GM06990 (cell line): ENCODE measurements around the gene MEF2D.

Experiments
- DNase-seq: peaks from one replicate; pipeline ENCODE4 v3.0.0-alpha.2; 2011; ENCODE audit not compliant: insufficient read length; ENCODE audit errors: extremely low read depth
- H3K27me3 ChIP-seq: replicated peaks from 2 replicates; pipeline ENCODE4 v1.6.0; 2011; ENCODE audit warnings: low read length; ENCODE audit not compliant: control insufficient read depth, insufficient read depth
- H3K36me3 ChIP-seq: 2 replicates; pipeline ENCODE4 v1.5.1; 2011; ENCODE audit warnings: low read length; ENCODE audit not compliant: control insufficient read depth, insufficient read depth
- H3K4me3 ChIP-seq: replicated peaks from 2 replicates; pipeline ENCODE4 v1.5.1; 2011; ENCODE audit warnings: low read depth, mild to moderate bottlenecking, control low read depth, low read length
- TF ChIP-seq, protein P1 (sequence below): IDR thresholded peaks from 2 replicates; pipeline ENCODE4 v1.5.1; 2011; ENCODE audit warnings: low read length, control low read depth, mild to moderate bottlenecking, inconsistent platforms; ENCODE audit not compliant: insufficient read depth, poor library complexity, severe bottlenecking

Gene MEF2D

DNA sequence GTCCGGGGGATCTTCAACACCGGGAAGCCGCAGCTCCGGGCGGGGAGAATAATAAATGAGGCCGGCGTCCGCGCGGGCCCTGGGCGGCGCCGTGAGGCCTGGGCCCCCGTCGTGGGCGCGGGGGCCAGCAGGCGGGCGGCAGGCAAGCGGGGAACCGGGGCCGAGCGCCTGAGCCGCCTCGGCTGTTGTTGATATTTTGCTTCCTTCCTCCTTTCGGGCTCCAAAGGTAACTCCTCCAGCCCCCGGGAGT is at the start of gene MEF2D:
Gene MEF2D (minus strand): TSS at position 233 of the 250 bp plus-strand sequence. CDS start 17,483 bp downstream, outside the sequence.
- Histone ChIP-seq H3K36me3 (no peaks in the 10 kb centered on the region; the same call in 1 of the 2 replicates), H3K27me3 (no peaks in the 10 kb centered on the region), H3K4me3 (peak within 1 kb of the TSS; percentile 97)
- no peak for DNase-seq
- TF ChIP-seq, protein P1, sequence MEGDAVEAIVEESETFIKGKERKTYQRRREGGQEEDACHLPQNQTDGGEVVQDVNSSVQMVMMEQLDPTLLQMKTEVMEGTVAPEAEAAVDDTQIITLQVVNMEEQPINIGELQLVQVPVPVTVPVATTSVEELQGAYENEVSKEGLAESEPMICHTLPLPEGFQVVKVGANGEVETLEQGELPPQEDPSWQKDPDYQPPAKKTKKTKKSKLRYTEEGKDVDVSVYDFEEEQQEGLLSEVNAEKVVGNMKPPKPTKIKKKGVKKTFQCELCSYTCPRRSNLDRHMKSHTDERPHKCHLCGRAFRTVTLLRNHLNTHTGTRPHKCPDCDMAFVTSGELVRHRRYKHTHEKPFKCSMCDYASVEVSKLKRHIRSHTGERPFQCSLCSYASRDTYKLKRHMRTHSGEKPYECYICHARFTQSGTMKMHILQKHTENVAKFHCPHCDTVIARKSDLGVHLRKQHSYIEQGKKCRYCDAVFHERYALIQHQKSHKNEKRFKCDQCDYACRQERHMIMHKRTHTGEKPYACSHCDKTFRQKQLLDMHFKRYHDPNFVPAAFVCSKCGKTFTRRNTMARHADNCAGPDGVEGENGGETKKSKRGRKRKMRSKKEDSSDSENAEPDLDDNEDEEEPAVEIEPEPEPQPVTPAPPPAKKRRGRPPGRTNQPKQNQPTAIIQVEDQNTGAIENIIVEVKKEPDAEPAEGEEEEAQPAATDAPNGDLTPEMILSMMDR = no peak

DNA sequence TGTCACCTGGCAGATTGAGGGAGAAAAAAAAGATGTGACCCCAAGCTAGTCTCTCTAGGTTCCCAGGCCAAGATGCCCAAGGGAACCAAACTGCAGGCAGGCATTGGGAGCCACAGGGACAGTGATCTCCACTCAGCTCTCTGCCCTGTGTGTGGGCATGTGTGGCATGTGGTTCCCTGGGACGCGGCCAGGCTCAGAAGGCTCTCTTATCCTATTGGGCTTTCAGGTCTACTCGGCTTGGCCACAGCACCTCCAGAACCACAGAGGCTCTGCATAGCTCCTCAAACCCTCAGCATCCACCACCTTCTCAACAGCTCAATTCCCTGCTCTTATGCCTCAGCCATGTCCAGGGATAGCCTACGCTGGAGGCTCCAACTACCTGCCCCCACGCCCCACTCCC is 49.8 kb upstream of the MEF2D start:
- TF ChIP-seq, protein P1 = no peak
- no peaks in the 10 kb centered on the region for H3K27me3 ChIP-seq
- H3K4me3 ChIP-seq = no peak overlapping the region
- DNase-seq = no peak
- H3K36me3 ChIP-seq = peaks cover 4% of the 10 kb centered on the region; the same call in 1 of the 2 replicates

DNA sequence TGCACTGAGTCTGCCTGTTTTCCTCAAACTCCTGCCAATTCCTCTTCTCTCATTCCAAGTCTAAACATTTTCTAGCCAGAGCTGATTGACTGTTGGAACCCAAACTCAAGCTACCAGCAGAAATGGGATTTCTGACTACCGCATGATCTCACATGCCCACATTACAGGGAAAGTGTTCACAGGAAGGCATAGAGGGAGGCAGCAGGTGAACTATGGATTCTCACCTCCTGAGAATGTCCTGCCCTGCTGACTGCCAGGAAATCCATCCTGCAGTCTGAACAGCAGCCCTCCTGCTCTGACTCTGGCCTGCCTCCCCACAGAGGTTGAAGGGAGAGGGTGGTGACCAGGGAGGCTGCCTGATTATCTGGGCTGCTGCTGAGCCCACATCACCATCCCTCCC is 49.3 kb upstream of the MEF2D start:
- DNase-seq = no peak
- Histone ChIP-seq H3K27me3 (no peaks in the 10 kb centered on the region), H3K4me3 (no peak overlapping the region), H3K36me3 (peaks cover 4% of the 10 kb centered on the region; the same call in 1 of the 2 replicates)
- TF ChIP-seq, protein P1 = no peak

DNA sequence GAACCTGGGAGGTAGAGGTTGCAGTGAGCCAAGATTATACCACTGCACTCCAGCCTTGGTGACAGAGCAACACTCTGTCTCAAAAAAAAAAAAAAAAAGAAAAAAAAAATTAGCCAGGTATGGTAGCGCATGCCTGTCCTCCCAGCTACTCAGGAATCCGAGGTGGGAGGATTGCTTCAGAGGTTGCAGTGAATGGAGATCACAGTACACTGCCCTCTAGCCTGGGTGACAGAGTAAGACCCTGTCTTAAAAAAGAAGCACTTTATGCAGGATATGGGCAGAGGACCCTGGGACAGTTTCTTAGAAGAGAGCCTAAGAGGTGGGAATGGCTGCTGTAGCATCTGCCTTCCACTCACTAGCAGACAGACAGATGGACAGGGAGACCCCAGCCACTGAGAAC is 48.8 kb upstream of the MEF2D start:
- Histone ChIP-seq H3K36me3 (peaks cover 4% of the 10 kb centered on the region; the same call in 1 of the 2 replicates), H3K4me3 (no peak overlapping the region), H3K27me3 (no peaks in the 10 kb centered on the region)
- TF ChIP-seq, protein P1 = no peak
- DNase-seq = no peak

DNA sequence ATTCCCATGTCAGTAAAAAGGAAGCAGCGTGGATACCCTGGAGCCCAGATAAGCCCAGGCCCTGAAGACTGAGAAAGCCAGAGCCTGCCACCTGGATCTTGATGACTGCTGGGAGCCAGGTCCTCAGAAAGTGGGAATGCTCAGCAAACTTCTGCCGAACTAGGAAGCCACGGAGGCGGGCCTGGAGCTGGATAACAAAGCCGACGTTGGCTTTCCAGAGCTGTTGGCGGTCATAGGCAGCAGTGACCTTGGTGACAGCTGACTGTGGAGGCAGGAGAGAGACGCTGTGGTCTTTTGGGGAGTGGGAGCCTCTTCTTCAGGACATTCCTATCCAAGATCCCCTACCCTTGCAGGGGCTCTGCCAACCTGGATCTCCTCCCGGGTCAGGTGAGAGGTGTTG is 47.4 kb upstream of the MEF2D start:
- TF ChIP-seq, protein P1 = no peak
- Histone ChIP-seq H3K36me3 (0 out of 2 replicates have a peak, but pooled peaks cover 4% of the 10 kb centered on the region), H3K4me3 (no peak overlapping the region), H3K27me3 (no peaks in the 10 kb centered on the region)
- no peak for DNase-seq

DNA sequence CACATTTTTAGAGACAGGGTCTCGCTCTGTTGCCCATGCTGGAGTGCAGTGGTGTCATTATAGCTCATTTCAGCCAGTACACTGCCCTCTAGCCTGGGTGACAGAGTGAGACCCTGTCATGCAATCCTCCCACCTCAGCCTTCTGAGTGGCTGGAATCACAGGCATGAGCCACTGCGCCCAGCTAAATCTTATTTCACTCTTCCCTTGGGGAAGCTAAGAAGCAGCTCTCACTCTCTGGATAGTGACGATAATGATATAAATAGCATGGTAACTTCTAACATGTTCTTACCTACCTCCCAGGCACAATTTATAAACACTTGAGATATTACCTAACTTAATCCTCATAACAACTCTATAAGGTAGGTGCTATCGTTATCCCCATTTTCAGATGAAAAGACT is 46.9 kb upstream of the MEF2D start:
- Histone ChIP-seq H3K36me3 (0 out of 2 replicates have a peak, but pooled peaks cover 4% of the 10 kb centered on the region), H3K27me3 (no peaks in the 10 kb centered on the region), H3K4me3 (no peak overlapping the region)
- DNase-seq = no peak
- TF ChIP-seq, protein P1 = no peak
